H1 (cell line): Measurements from ENCODE around the gene TMOD4. TPM values are rescaled to one million over a fixed set of nuclear protein-coding genes. Genes with fewer than 3 reads are reported as not detected.

Experiments
- CTCF ChIA-PET: fragments of 300-600 bp; sonication (Branson Sonifier 250); formaldehyde crosslinking; loops from one replicate; lab custom pipeline; 2021; ENCODE audit not compliant: partially characterized antibody; lab: Charles Lee
- POLR2A ChIA-PET: fragments of 300-600 bp; sonication (Branson Sonifier 250); formaldehyde crosslinking; loops from one replicate; lab custom pipeline; 2021; ENCODE audit warnings: inconsistent platforms; ENCODE audit not compliant: partially characterized antibody; lab: Charles Lee
- DNase-seq, 2 experiments: peaks; one replicate each; pipeline versions ENCODE4 v3.0.0 to v3.0.0-alpha.2; 2010 to 2022; ENCODE audit warnings: low spot score in 2 of 2, low read depth in 1 of 2, mixed read lengths in 1 of 2
- FAIRE-seq: peaks from 2 replicates; lab custom pipeline; 2011; peaks lifted over from hg19 to GRCh38; lab: Jason Lieb, UNC
- H2AFZ ChIP-seq: 2 replicates; pipeline ENCODE4 v1.8.1; 2012; ENCODE audit warnings: low read length, inconsistent platforms
- H2AK5ac ChIP-seq: 2 replicates; pipeline ENCODE4 v1.6.1; 2013; ENCODE audit warnings: low read depth, low read length
- H2BK120ac ChIP-seq: replicated peaks from 2 replicates; pipeline ENCODE3; 2013; ENCODE audit warnings: low read depth, low read length, inconsistent platforms
- H2BK12ac ChIP-seq: 2 replicates; pipeline ENCODE4 v1.6.1; 2013; ENCODE audit warnings: low read depth, low read length
- H2BK15ac ChIP-seq: 2 replicates; pipeline ENCODE4 v1.6.1; 2013; ENCODE audit warnings: low read length
- H2BK20ac ChIP-seq: 2 replicates; pipeline ENCODE4 v1.6.1; 2013; ENCODE audit warnings: low read length
- H2BK5ac ChIP-seq: 2 replicates; pipeline ENCODE4 v1.6.1; 2013; ENCODE audit warnings: low read depth, low read length
- H3K14ac ChIP-seq: 2 replicates; pipeline ENCODE4 v1.6.1; 2013; ENCODE audit warnings: inconsistent platforms; ENCODE audit not compliant: insufficient read length
- H3K18ac ChIP-seq: 2 replicates; pipeline ENCODE4 v1.6.1; 2013; ENCODE audit warnings: low read length; ENCODE audit errors: extremely low read depth
- H3K23ac ChIP-seq: 2 replicates; pipeline ENCODE4 v1.6.1; 2013; ENCODE audit warnings: inconsistent platforms; ENCODE audit not compliant: insufficient read length
- H3K23me2 ChIP-seq: 2 replicates; pipeline ENCODE4 v1.6.1; 2013; ENCODE audit warnings: low read depth, low read length
- H3K27ac ChIP-seq: 2 replicates; pipeline ENCODE4 v1.6.1; 2011; ENCODE audit warnings: low read depth, low read length, inconsistent platforms
- H3K27me3 ChIP-seq, 4 experiments: replicated peaks in 1 of 4; 1 replicate in 1 of 4; 2 replicates in 3 of 4; pipeline versions ENCODE4 v1.6.1 to v1.8.1; 2011 to 2013; ENCODE audit warnings: low read length in 3 of 4, mild to moderate bottlenecking in 3 of 4, inconsistent platforms in 2 of 4, mixed read lengths in 2 of 4, moderate library complexity in 1 of 4; ENCODE audit not compliant: control insufficient read depth in 3 of 4, insufficient read depth in 3 of 4; ENCODE audit errors: extremely low read depth in 1 of 4
- H3K36me3 ChIP-seq, 4 experiments: 2 replicates each; pipeline versions ENCODE4 v1.6.1 to v1.8.1; 2011 to 2013; ENCODE audit warnings: mild to moderate bottlenecking in 4 of 4, low read length in 3 of 4, moderate library complexity in 2 of 4, control low read depth in 1 of 4, inconsistent platforms in 1 of 4; ENCODE audit not compliant: insufficient read depth in 4 of 4, control insufficient read depth in 2 of 4
- H3K4ac ChIP-seq: replicated peaks from 2 replicates; pipeline ENCODE3; 2013; ENCODE audit warnings: low read length, low read depth, mixed read lengths, inconsistent platforms; ENCODE audit not compliant: insufficient read length
- H3K4me1 ChIP-seq, 4 experiments: replicated peaks in 1 of 4; 1 replicate in 1 of 4; 2 replicates in 3 of 4; pipeline versions ENCODE4 v1.6.1 to v1.8.1; 2011 to 2013; ENCODE audit warnings: low read length in 3 of 4, inconsistent platforms in 2 of 4, mixed read lengths in 1 of 4; ENCODE audit not compliant: insufficient read depth in 4 of 4, control insufficient read depth in 3 of 4
- H3K4me2 ChIP-seq, 2 experiments: 2 replicates each; pipeline versions ENCODE4 v1.6.1 to v1.8.1; 2011 to 2013; ENCODE audit warnings: low read depth in 2 of 2, low read length in 2 of 2, control low read depth in 1 of 2, inconsistent platforms in 1 of 2, mild to moderate bottlenecking in 1 of 2; ENCODE audit not compliant: insufficient read depth in 1 of 2
- H3K4me3 ChIP-seq, 4 experiments: fragments of 200-600, 300-600 bp in 1 of 4; sonication (generic), shearing (Covaris generic), sonication (Bioruptor Twin) in 1 of 4; 2 replicates each; pipeline versions ENCODE4 v1.5.1 to v1.8.1; 2011 to 2016; ENCODE audit warnings: low read length in 4 of 4, low read depth in 3 of 4, control low read depth in 2 of 4, inconsistent platforms in 2 of 4, mild to moderate bottlenecking in 2 of 4, mixed read lengths in 1 of 4, moderate library complexity in 1 of 4; ENCODE audit not compliant: insufficient read depth in 2 of 4; ENCODE audit errors: extremely low read depth in 1 of 4
- H3K56ac ChIP-seq: replicated peaks from 2 replicates; pipeline ENCODE3; 2013; ENCODE audit warnings: low read depth, mild to moderate bottlenecking, mixed read lengths, low read length, inconsistent platforms; ENCODE audit not compliant: insufficient read length
- H3K79me1 ChIP-seq: 2 replicates; pipeline ENCODE4 v1.6.1; 2013; ENCODE audit warnings: low read depth, low read length, control low read depth
- H3K79me2 ChIP-seq, 2 experiments: 2 replicates each; pipeline versions ENCODE4 v1.6.1 to v1.8.1; 2012 to 2013; ENCODE audit warnings: low read length in 2 of 2, mild to moderate bottlenecking in 2 of 2, inconsistent platforms in 1 of 2; ENCODE audit not compliant: insufficient read depth in 2 of 2, control insufficient read depth in 1 of 2
- H3K9ac ChIP-seq, 4 experiments: replicated peaks in 1 of 4; 1 replicate in 1 of 4; 2 replicates in 3 of 4; pipeline versions ENCODE4 v1.6.1 to v1.8.1; 2011 to 2013; ENCODE audit warnings: low read depth in 3 of 4, low read length in 3 of 4, control low read depth in 2 of 4, mild to moderate bottlenecking in 2 of 4, moderate library complexity in 2 of 4, inconsistent platforms in 1 of 4; ENCODE audit errors: extremely low read depth in 1 of 4
- H3K9me3 ChIP-seq, 2 experiments: 2 replicates each; pipeline versions ENCODE4 v1.6.1 to v1.8.1; 2012 to 2013; ENCODE audit warnings: mild to moderate bottlenecking in 2 of 2, moderate library complexity in 2 of 2, control low read depth in 1 of 2, inconsistent platforms in 1 of 2, low read depth in 1 of 2, low read length in 1 of 2, mixed read lengths in 1 of 2; ENCODE audit not compliant: insufficient read depth in 2 of 2
- H4K20me1 ChIP-seq, 2 experiments: replicated peaks in 1 of 2; 2 replicates each; pipeline versions ENCODE3 to v1.8.1; 2011 to 2013; ENCODE audit warnings: inconsistent platforms in 2 of 2, low read length in 2 of 2, mild to moderate bottlenecking in 1 of 2; ENCODE audit not compliant: insufficient read depth in 2 of 2, control insufficient read depth in 1 of 2
- H4K5ac ChIP-seq: 2 replicates; pipeline ENCODE4 v1.6.1; 2013; ENCODE audit warnings: low read length, low read depth, mixed read lengths, inconsistent platforms; ENCODE audit not compliant: insufficient read length
- H4K8ac ChIP-seq: 2 replicates; pipeline ENCODE4 v1.8.0; 2013; ENCODE audit warnings: mild to moderate bottlenecking, moderate library complexity, low read length, inconsistent platforms; ENCODE audit not compliant: insufficient read depth; ENCODE audit errors: extremely low read depth
- H4K91ac ChIP-seq: replicated peaks from 2 replicates; pipeline ENCODE3; 2013; ENCODE audit warnings: low read length, mixed read lengths, inconsistent platforms; ENCODE audit not compliant: insufficient read length
- BRCA1 ChIP-seq: IDR thresholded peaks from 2 replicates; pipeline ENCODE4 v1.6.1; 2012; ENCODE audit warnings: low read depth, low read length, improper control_type of control experiment
- CTCF ChIP-seq, 3 experiments: IDR thresholded peaks; 1 replicate in 2 of 3; 2 replicates in 1 of 3; pipeline versions ENCODE4 v1.5.1 to v1.6.1; 2011; ENCODE audit warnings: low read length in 3 of 3, mild to moderate bottlenecking in 3 of 3, inconsistent platforms in 2 of 3, low read depth in 1 of 3, moderate library complexity in 1 of 3; ENCODE audit not compliant: insufficient read depth in 1 of 3; ENCODE audit errors: control extremely low read depth in 1 of 3
- E2F6 ChIP-seq: IDR thresholded peaks from 2 replicates; pipeline ENCODE4 v1.6.1; 2012; ENCODE audit warnings: inconsistent platforms
- EGR1 ChIP-seq: IDR thresholded peaks from 2 replicates; pipeline ENCODE4 v1.6.1; 2011; ENCODE audit warnings: low read depth, low read length, borderline replicate concordance
- RBBP5 ChIP-seq: IDR thresholded peaks from 2 replicates; pipeline ENCODE4 v1.7.1; 2012; ENCODE audit warnings: low read depth, mild to moderate bottlenecking, inconsistent platforms, low read length, moderate library complexity, borderline replicate concordance
- WGBS, 2 experiments: shearing (Covaris generic) in 1 of 2; methylation state at CpG; one replicate each; pipeline versions ENCODE4 v1.1.6 to v1.1.7; 2013 to 2015; ENCODE audit warnings: low lambda C conversion rate in 2 of 2, mixed read lengths in 2 of 2, inconsistent platforms in 1 of 2, low coverage in 1 of 2, missing lambda C conversion rate in 1 of 2; ENCODE audit not compliant: insufficient replicate concordance in 2 of 2, insufficient coverage in 1 of 2, insufficient read length in 1 of 2; ENCODE audit errors: extremely low coverage in 1 of 2, missing lambda C conversion rate in 1 of 2; 5-methylcytosine and 5-hydroxymethylcytosine counted together
- polyA plus RNA-seq, 7 experiments: library from polyadenylated mRNA; depleted of rRNA in 3 of 7; stranded (reverse) in 5 of 7; unstranded in 2 of 7; fragments of >200 nt in 5 of 7; fragments of 200-250 nt in 2 of 7; gene quantifications; 1 replicate in 5 of 7; 2 replicates in 1 of 7; 4 replicates in 1 of 7; pipeline versions ENCODE4 v1.2.1 to v1.2.3, GENCODE V29; 2011 to 2013; ENCODE audit warnings: missing spikeins in 2 of 7, mixed read lengths in 2 of 7
- total RNA-seq: library from RNA; stranded (reverse); fragmentation: NEBNext Ultra II Directional; extraction: Animal tissue kit (Norgen Biotek cat#: 25700); gene quantifications from 2 replicates; pipeline ENCODE4 v1.2.1, GENCODE V29; 2021
- TF ChIP-seq, protein P1 (sequence below): IDR thresholded peaks from 2 replicates; pipeline ENCODE4 v1.6.1; 2011; ENCODE audit warnings: low read length, improper control_type of control experiment

TMOD4 gene
- total and polyA plus RNA-seq, 2 of the 8 experiments (the other 6 are each of a cell fraction or from before 2014, with no cell fraction given), result 0.42 TPM; not detected in 1

GRCh38 chr1:151143057-151143435 is 32.7 kb downstream of the TMOD4 start:
- no peak overlapping the region for H4K91ac ChIP-seq
- DNase-seq (no peak), FAIRE-seq (no peak)
- no peak overlapping the region for H2BK12ac ChIP-seq
- no peak overlapping the region for H3K4me3 ChIP-seq
- H3K14ac ChIP-seq, result no peak overlapping the region
- H2AFZ ChIP-seq, result no peak overlapping the region
- H3K4me2 ChIP-seq, result no peak overlapping the region; a peak in 1 of 4 replicates
- H3K4me1 ChIP-seq, result peaks cover 15 to 31% (median 21%) of the 10 kb centered on the region in 4 experiments
- peaks cover 0 to 4% (median 0%) of the 10 kb centered on the region in 4 experiments; a peak in 3 of 8 replicates for H3K36me3 ChIP-seq
- H3K23me2 ChIP-seq, result peaks cover 16% of the 10 kb centered on the region
- no peak overlapping the region for H2BK120ac ChIP-seq
- TF ChIP-seq BRCA1 (no peak), E2F6 (no peak), EGR1 (no peak), RBBP5 (no peak), CTCF (IDR thresholded peaks at IDR 0.05; ENCODE audit: control extremely low read depth in 1 of 3, insufficient read depth in 1 of 3, low read depth in 1 of 3, low read length in 3 of 3) (peak in 1 of 3 experiments; percentile 7; a peak in 1 of 4 replicates)
- TF ChIP-seq, protein P1, sequence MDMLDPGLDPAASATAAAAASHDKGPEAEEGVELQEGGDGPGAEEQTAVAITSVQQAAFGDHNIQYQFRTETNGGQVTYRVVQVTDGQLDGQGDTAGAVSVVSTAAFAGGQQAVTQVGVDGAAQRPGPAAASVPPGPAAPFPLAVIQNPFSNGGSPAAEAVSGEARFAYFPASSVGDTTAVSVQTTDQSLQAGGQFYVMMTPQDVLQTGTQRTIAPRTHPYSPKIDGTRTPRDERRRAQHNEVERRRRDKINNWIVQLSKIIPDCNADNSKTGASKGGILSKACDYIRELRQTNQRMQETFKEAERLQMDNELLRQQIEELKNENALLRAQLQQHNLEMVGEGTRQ, result no peak
- H2BK5ac ChIP-seq, result peak overlapping the region; percentile 55; the same call in 1 of the 2 replicates
- no peak overlapping the region for H3K4ac ChIP-seq
- no peaks in the 10 kb centered on the region for H4K20me1 ChIP-seq
- H4K5ac ChIP-seq, result no peak overlapping the region
- no peak overlapping the region for H3K56ac ChIP-seq
- peaks cover 0 to 17% (median 8%) of the 10 kb centered on the region in 4 experiments; a peak in 5 of 7 replicates for H3K27me3 ChIP-seq
- H3K27ac ChIP-seq, result no peak overlapping the region
- peaks cover 5% of the 10 kb centered on the region; the same call in 1 of the 2 replicates for H3K79me1 ChIP-seq
- no peak overlapping the region for H3K23ac ChIP-seq
- H3K9me3 ChIP-seq, result no peaks in the 10 kb centered on the region
- POLR2A ChIA-PET, result interaction anchor here (0.6 to 10.7 kb wide), 5 partner anchors 11 to 245 kb away, joined by 3 to 124 read pairs (median 4); partner anchors contain the start of gene VPS72
- H4K8ac ChIP-seq, result no peak overlapping the region
- H2BK20ac ChIP-seq, result no peak overlapping the region
- CTCF ChIA-PET, result interaction anchor here (0.6 to 4.7 kb wide), 9 partner anchors 10 to 118 kb away, joined by 3 to 54 read pairs (median 4); partner anchors contain the start of genes TMOD4 and TNFAIP8L2
- no peak overlapping the region for H2AK5ac ChIP-seq
- H3K18ac ChIP-seq, result no peak overlapping the region
- H3K9ac ChIP-seq, result no peak overlapping the region
- no peaks in the 10 kb centered on the region for H3K79me2 ChIP-seq
- 0 out of 2 replicates have a peak overlapping the region, but pooled peaks have one; percentile 18 for H2BK15ac ChIP-seq
- 86% methylated on average over 7 of the region's 7 CpGs; no CpG with 5 or more reads in 1 of the 2 experiments for WGBS, 2 experiments
